ENCODE data around the gene TP53BP2.
"Not testable (repeated sequence)": the region's sequence is repeated elsewhere in the genome, so short reads cannot be mapped to it uniquely, and the experiment has no call there.

Gene TP53BP2

DNA sequence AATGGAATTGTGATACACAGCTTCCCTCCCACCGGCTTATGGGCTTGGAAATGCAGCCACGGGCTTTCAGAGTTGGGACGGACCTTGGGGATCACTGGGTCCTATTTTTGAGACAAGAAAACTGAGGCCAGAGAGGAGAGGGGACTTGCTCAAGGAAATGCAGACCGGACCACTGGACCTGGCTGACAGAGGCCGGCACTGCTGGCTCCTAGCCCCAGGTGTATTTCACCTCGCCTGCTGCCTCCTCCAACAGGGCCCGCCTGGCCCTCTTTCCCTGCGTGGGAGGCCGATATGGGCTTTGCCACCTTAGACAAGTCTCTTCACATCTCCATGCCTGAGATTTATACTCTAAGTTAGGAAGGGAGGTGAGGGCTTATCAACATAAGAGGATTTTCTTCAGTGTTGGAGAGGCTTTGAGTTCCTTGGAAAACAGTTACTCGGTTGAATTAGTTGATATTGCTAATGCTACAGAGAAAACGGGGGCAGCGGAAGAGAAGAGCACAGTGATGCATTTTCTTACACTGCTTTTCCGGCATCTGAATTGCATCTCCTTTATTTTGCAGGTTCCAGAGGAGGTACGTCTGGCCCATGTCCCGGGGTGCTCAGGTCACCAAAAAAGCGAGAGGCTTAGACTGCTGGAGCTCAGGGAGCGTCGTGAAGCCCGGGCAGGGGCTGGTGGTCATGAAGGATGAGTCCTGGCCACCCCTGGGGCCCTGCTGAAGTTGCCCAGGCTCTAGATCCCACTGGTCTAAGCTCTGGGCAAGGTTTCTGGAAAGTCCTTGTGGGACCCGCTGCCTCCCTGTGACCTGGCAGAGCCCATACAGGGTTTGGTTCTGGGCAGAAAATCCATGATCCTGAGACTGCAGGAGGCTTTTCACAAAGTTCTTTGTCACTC, 88.7 kb downstream of the TP53BP2 start:
- DNase-seq = no peak

GRCh38 chr1:223755992-223756775, 89.6 kb downstream of the TP53BP2 start:
- DNase-seq = no peak

DNA sequence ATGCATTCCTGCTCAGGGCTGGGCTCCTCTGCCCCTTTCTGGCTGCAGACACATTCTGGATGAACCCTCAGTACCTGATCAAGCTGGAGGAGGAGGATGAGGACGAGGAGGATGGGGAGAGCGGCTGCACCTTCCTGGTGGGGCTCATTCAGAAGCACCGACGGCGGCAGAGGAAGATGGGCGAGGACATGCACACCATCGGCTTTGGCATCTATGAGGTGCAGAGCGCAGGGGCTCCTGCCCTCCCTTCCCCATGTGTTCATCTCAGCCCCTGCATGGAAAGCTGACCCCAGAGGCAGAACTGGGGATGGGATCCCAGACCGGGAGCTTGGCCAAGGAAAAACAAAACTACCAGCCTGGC, 90.3 kb downstream of the TP53BP2 start:
- DNase-seq = no peak

- DNase-seq = no peak
These were observed 90.9 kb downstream of the TP53BP2 start for GRCh38 chr1:223754681-223755431.

GRCh38 chr1:223752721-223753515, 92.8 kb downstream of the TP53BP2 start:
- no peak for DNase-seq

- DNase-seq = no peak
These were observed 94.1 kb downstream of the TP53BP2 start for GRCh38 chr1:223751696-223752095.

DNA sequence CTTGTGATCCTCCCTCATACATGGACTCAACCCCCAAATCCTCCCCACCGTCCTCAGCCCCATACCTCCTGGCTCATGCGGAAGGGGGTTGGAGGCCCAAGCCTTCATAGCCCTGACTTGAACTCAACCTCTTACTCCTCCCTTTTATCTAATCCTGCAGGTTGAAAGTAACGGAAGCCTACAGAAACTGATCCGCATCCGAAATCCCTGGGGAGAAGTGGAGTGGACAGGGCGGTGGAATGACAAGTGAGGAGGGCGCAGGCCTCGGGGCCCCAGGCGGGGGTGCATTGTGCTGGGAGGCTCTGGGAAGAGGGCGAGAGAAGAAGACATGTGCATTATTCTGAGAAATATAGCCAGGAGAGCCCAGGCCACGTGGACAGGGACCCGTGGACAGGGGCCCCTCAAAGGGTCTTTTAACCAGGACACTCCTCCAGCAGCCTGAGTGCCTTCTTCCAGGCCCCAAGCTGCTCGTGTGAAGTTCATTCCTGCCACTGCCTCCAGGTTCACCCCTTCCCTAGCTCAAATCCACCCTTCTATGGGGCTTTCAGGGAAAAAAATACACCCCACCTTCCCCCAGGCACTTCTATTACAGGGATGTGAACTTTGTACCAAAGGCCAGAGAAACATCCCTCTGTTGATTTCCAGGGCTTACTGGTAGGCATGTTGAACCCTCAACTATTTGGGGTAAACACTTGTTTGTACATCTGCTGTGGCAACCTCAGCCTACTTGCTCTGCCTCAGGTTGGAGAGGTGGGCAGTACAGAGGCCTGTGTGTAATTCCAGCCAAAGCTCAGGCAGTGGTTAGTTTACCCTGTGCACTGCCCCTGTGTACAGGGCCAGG, 94.8 kb downstream of the TP53BP2 start:
- no peak for DNase-seq

- DNase-seq = no peak
These were observed 96.7 kb downstream of the TP53BP2 start for GRCh38 chr1:223748773-223749733.

GRCh38 chr1:223748405-223748772, 97.4 kb downstream of the TP53BP2 start:
- DNase-seq = no peak

DNA sequence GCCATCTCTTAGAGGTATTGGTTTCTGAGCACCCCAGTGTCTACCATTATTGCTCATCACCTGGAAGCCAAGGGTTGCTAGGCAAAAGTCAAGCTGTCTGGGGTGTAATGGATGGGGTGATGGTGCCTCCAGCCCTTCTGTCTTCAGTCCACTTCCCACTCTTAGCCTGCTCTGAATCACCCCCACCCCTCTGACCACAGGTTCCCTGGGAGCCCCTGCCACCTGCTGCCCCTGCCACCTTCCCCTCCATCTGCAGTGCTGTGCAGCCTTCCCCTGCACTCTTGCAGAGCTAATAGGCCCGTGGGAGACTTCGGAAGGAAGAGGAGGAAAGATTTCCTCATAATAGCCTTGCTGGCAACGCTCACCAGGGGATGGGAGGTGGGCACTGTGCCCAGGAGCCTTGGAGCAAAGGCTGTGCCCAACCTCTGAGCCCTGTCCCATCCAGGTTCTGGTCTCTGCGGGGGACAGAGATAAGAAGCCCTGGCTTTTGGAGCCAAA, 97.9 kb downstream of the TP53BP2 start:
- DNase-seq = no peak

DNA sequence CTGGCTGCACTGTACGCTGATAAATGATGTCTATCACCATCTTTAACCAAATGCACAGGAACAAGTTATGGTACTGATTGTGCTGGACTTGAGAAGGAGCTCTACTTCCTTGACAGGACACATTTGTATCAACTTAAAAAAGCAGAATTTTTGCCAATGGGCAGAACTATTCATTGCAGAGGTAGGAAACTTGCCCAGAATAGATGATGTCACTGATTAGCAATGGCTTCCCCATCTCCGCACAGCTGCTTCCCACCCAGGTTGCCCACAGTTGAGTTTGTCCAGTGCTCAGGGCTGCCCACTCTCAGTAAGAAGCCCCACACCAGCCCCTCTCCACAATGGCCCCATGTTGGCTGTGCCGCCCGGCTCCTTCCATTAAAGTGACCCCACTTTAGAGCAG, 100.0 kb downstream of the TP53BP2 start:
- no peak for DNase-seq

DNA sequence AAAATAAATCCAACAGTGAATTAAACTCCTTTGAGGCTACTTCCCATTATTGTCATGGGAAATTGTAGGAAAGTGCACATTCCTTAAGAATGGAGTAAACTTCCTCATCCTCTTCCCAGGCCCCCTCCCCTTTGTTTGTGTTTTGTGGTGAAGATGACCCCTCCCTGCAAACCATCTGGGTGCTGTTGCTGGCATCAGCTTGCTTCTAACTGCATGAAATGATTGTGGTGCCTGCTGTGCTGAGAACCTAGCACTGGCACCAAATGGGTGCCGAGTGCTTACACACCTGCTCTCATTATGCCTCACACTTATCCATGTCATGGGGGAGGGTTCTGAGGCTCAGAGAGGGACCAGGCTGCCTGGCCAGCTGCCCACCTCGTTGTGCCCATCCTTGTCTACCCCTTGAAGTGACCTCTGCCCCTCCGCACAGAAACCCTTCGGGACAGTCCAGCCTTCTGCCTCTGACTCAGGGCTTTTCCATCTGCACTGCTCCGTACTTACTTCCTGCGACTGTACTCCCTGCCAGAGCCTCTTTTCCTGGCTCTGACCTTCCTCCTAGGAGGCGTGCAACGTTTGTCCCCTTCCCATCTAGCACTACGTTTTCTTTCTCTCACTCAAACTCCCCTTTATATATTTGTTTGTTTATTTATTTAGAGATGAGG, 102.8 kb downstream of the TP53BP2 start:
- DNase-seq = no peak

DNA sequence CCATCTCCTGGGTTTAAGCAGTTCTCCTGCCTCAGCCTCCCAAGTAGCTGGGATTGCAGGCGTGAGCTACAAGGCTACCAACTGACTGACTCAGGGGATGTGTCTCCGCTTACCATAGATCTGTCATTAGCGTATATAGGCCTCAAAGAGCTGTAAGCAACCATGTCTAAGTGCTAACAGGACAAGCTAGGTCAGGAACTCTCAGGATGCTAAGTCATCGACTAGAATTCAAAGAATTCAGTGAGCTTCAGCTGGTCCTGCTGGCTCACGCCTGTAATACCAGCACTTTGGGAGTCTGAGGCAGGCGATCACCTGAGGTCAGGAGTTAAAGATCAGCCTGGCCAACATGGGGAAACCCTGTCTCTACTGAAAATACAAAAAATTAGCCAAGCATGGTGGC, 103.9 kb downstream of the TP53BP2 start:
- no peak for DNase-seq

DNA sequence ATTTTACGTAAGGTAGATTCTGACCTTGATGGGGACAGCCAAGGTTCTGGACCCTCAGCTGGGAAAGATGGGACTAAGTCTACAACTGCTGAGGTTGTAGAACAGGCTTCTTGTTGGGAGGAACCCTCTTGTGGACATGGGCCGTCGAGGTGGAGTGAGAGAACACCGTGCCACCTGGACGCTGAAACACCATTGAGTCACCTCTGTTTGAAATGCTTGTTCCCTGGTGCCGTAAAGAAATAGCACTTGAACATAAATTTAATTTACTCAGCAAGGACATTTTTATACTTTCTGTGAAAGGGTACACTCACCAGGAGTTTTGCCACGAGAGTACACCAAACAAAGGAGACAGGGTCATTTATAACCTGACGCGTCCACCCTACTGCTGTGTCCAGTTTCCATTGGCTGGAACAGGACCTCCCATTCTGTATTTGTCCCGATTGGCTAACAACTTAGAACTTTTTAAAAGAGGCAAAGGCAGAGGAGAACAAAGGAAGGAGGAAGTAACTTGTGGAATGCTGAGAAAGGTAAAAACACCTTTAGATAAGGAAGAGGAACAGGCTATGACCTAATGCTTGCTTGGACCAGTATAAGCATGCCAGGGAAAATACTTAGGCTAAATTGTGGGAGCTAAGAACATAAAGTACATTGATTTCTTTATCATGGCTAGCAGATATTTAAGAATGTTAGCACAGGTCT, 105.6 kb downstream of the TP53BP2 start:
- DNase-seq = not testable (repeated sequence)

GRCh38 chr1:223739366-223740037, 106.2 kb downstream of the TP53BP2 start:
- DNase-seq = no peak

- peak; percentile 76 for DNase-seq
These were observed 107.0 kb downstream of the TP53BP2 start for GRCh38 chr1:223738465-223739365.

DNA sequence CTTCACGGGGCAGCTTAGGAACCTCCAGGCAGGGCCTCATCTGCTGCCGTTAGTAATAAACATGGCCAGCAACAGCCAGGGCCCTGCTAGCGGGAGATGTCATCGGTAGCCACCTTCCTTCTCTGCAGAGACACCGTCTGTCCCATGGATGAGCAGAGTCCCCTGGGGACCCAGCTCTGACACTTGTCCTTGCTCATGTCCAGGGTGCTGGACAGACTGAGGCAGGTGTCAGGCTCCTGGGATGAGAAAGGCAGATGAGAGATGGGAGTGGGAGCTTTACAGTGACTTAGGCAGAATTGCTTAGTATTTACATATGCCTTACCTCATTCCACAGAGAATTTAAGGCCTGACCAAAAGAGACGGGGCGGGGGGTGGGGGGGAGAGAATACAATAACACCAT, 108.4 kb downstream of the TP53BP2 start:
- no peak for DNase-seq

Measured in DMS79 treated with DMSO at 0.1 percent for 48 hours (cell line).